ENCODE measurements around the gene TXLNG.

The TXLNG gene

DNA sequence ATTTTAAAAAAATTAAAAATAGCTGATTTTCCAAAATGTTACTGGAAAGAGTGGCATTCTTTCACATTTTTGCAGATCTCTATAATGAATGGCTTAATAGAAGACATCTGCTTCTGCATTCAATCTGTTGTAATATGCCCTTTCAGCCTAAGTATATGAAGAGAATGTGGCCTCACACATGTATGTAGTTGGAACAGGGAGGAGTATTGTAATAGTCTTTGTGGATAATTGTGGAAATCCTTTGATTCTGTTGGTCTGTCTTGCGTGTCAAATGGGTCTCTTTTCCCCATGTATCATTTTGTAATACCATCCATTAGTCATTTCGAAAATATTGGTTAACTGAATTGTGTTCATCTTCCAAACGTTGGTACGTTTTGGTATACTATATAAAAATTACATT lies 11.6 kb downstream of the TXLNG start:
- Histone ChIP-seq H3K9ac (ENCODE audit: low read depth, low read length) (no peak overlapping the region), H3K9me3 (ENCODE audit: control insufficient read depth, insufficient read depth, low read length) (no peaks in the 10 kb centered on the region), H3K36me3 (ENCODE audit: insufficient read depth, low read length) (peaks cover 14% of the 10 kb centered on the region), H3K4me1 (ENCODE audit: insufficient read depth, low read length) (no peaks in the 10 kb centered on the region)

DNA sequence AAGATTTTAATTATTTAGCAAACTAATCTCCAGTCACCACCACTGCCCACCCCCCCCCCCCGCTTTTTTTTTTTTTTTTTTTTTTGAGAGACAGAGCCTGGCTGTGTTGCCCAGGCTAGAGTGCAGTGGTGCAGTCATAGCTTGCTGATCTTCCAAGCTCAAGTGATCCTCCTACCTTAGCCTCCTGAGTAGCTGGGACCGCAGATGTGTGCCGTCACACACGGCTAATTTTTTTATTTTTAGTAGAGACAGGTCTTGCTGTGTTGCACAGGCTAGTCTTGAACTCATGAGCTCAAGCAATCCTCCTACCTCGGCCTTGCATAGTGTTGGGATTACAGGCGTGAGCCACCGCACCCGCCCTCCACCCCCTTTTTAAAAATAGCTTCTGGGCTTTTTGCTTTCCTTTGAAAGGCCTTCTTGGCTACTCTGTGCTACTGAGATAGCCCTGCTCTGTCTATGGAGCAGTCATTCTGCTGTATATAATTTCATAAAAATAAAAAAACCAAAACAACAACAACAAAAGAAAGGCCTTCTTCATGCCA lies 18.7 kb downstream of the TXLNG start:
- Histone ChIP-seq H3K9me3 (ENCODE audit: control insufficient read depth, insufficient read depth, low read length) (no peaks in the 10 kb centered on the region), H3K9ac (ENCODE audit: low read depth, low read length) (no peak overlapping the region), H3K36me3 (ENCODE audit: insufficient read depth, low read length) (peaks cover 3% of the 10 kb centered on the region; the same call in 1 of the 2 replicates), H3K4me1 (ENCODE audit: insufficient read depth, low read length) (peaks cover 18% of the 10 kb centered on the region)

DNA sequence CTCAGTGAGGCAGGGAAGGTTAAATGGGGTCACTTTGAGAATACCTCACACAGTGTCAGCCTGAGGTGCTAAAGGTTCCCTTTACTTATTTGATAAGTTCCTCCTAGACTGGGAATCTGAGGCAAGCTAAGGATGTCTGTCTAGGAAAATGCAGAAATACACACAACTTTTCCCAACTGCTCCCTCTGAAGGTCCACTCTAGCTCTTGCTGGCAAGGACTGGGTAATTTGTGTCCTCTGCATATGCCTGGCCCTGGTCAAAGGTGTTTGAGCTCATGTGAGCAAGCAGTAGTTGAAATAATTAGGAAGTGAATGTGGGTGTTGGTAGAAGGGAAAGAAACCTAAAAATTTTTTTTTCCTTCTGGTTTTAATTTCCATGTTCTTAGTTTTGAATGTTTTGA lies 21.3 kb downstream of the TXLNG start:
- Histone ChIP-seq H3K9ac (ENCODE audit: low read depth, low read length) (no peak overlapping the region), H3K36me3 (ENCODE audit: insufficient read depth, low read length) (peaks cover 3% of the 10 kb centered on the region; the same call in 1 of the 2 replicates), H3K9me3 (ENCODE audit: control insufficient read depth, insufficient read depth, low read length) (no peaks in the 10 kb centered on the region), H3K4me1 (ENCODE audit: insufficient read depth, low read length) (peaks cover 18% of the 10 kb centered on the region)

DNA sequence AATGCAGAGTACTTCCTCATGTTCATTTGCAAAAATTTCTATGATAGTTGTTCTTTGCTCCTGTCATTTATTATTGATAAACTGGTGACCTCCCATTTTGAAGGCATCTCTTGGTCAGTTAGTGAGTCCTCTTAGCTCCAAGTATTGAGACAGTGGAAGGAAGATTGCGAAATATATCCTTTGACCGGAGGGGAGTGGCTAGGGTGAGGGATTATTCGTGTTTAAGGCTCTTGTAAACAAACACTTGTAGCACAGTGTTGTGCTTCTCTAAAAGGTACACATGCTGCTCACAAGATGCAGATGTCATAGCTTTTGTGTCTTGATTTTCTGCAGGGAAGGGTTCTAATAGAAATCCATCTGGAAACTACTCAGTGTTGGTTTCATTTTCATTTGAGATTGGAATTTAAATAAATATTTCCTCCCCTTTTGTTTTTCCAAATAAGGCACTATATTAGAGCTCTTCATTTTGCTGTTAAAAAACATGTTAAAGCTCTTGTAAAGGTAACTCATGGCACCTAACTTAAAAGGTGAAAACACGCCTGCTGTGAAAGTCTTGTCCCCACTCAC lies 21.8 kb downstream of the TXLNG start:
- Histone ChIP-seq H3K4me1 (ENCODE audit: insufficient read depth, low read length) (peaks cover 18% of the 10 kb centered on the region), H3K36me3 (ENCODE audit: insufficient read depth, low read length) (peaks cover 3% of the 10 kb centered on the region; the same call in 1 of the 2 replicates)

DNA sequence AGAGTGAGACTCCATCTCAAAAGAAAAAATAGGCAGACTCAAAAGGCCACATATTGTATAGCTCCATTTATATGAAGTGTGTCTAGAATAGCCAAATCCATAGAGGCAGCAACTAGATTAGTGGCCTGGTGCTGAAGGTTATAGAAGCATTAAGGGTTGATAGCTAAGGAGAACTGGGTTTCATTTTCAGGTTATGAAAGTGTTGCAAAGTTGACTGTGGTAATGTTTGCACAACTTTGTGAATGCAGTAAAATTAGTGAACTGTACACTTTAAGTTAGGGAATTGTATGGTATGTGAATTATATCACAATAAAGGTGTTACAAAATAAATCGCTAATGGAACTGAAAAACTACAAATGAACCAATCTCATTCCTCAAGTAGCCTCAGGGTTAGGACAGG lies 28.3 kb downstream of the TXLNG start:
- no peak overlapping the region for H3K9ac ChIP-seq (ENCODE audit: low read depth, low read length)
- H3K4me1 ChIP-seq (ENCODE audit: insufficient read depth, low read length): no peaks in the 10 kb centered on the region
- H3K9me3 ChIP-seq (ENCODE audit: control insufficient read depth, insufficient read depth, low read length): no peaks in the 10 kb centered on the region
- peaks cover 9% of the 10 kb centered on the region for H3K36me3 ChIP-seq (ENCODE audit: insufficient read depth, low read length)

More for the DNA sequence above, 21.8 kb downstream of the TXLNG start:
- Histone ChIP-seq H3K9me3 (ENCODE audit: control insufficient read depth, insufficient read depth, low read length) (no peaks in the 10 kb centered on the region), H3K9ac (ENCODE audit: low read depth, low read length) (no peak overlapping the region)

DNA sequence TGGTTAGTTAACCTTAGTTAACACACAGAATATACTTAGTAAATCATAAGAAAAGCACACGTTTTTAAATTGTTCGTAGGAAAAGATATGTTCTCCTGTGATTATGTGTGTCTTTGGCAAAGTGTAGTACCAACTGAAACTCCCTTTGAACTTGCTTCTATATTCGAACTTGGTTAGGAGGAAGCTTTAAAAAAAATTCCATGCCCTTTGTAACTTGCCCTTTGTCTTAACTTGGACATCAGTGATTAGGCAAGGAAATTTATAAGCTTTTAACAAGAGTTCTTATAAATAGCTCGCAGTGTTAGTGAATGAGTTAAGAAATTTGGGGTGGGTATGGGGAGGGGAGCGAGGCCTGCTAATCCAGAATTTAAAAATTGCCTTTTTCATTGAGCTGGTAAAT lies 33.4 kb downstream of the TXLNG start:
- Histone ChIP-seq H3K9ac (ENCODE audit: low read depth, low read length) (no peak overlapping the region), H3K9me3 (ENCODE audit: control insufficient read depth, insufficient read depth, low read length) (no peaks in the 10 kb centered on the region), H3K4me1 (ENCODE audit: insufficient read depth, low read length) (no peaks in the 10 kb centered on the region), H3K36me3 (ENCODE audit: insufficient read depth, low read length) (peaks cover 9% of the 10 kb centered on the region)

DNA sequence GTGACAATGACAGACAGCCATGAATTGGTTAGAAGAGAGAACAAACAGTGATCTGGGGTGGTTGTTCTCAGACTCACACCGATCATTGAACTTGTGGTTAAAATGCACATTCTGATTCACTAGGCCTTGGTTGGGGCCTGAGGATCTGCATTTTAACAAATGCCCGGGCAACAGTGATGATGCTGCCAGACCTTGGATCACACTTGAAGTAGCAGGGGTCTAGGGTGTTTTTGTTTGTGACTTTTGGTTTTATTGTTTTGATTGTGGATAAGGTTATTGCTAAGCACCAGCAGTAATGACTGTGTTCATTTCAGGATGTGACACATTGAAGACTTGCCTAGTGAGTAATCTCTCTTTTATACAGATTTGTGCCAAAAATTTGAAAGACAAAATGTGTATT lies 36.5 kb downstream of the TXLNG start:
- peaks cover 9% of the 10 kb centered on the region for H3K36me3 ChIP-seq (ENCODE audit: insufficient read depth, low read length)

DNA sequence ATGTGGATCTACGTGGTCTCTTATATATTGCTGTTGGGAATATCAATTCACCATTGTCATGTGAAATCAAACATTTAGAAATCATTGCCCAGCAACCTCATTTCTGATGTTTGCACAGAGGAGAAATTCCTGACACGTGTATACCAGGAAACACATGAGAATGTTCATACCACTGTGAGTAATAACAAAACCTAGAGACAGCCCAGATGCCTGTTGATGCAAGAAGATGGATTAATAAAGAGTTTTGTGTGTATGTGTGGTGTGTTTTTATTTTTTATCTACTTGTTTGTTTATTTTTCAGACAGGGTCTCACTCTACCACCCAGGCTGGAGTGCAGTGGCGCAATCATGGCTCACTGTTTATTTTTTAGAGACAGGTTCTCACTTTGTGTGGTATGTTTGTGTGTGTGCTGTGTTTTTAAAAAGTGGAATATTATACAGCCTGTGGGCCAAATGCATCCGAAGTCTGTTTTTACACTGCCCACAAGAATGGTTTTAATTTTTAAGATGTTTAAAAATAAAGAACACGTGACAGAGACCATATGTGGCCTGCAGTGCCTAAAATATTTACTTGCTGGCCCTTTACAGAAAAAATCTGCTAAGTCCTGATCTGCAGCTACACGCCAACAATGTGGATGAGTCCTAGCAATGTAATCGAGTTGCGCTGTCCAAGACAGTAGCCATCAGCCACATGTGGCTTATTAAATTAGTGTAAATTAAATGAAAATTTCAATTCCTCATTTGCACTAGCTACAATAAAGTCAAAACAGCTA lies 39.2 kb downstream of the TXLNG start:
- H3K9me3 ChIP-seq (ENCODE audit: control insufficient read depth, insufficient read depth, low read length): no peaks in the 10 kb centered on the region
- peaks cover 12% of the 10 kb centered on the region for H3K36me3 ChIP-seq (ENCODE audit: insufficient read depth, low read length)
- H3K4me1 ChIP-seq (ENCODE audit: insufficient read depth, low read length): peaks cover 12% of the 10 kb centered on the region
- no peak overlapping the region for H3K9ac ChIP-seq (ENCODE audit: low read depth, low read length)

More for the DNA sequence above, 36.5 kb downstream of the TXLNG start:
- Histone ChIP-seq H3K9me3 (ENCODE audit: control insufficient read depth, insufficient read depth, low read length) (no peaks in the 10 kb centered on the region), H3K9ac (ENCODE audit: low read depth, low read length) (no peak overlapping the region), H3K4me1 (ENCODE audit: insufficient read depth, low read length) (0 out of 2 replicates have a peak, but pooled peaks cover under 1% of the 10 kb centered on the region)

DNA sequence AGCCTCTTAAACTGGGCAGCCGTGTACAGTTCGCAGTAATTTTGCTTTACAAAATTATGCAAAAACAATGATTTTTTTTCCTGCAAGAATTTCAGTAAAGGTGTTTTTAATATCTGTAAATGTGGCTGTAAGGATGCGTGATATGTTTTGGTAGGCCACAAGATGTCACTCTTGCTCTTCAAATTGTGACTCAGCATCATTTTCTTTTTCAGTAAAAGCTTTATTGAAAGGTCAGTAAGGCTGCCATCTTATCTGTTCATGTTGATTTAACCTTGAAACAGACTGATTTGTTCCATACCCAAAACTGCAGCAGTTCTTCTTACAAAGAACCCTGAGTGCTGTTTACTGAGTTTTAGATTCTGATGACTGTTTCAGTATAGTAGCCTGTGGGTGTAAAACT lies 39.9 kb downstream of the TXLNG start:
- H3K4me1 ChIP-seq (ENCODE audit: insufficient read depth, low read length): peaks cover 12% of the 10 kb centered on the region

DNA sequence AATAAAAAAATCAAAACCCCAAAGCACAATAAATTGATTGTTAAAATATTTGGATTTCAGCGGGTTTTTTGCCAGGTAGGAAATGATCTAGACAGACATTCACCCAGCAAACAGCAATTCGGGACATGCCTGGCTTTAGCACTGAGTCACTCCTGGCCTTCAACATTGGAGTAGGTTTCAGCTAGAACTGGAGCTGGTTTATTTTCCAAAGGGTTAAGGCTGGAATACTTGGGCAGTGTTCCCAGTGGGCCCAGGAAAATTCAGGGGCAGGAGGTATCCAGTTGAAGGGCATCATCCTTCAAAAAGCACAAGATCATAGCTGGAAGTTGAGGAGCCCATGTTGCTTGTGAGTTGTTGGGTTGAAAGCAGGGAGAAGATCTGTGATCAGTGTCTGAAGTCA lies 41.0 kb downstream of the TXLNG start:
- Histone ChIP-seq H3K4me1 (ENCODE audit: insufficient read depth, low read length) (peaks cover 12% of the 10 kb centered on the region), H3K36me3 (ENCODE audit: insufficient read depth, low read length) (peaks cover 12% of the 10 kb centered on the region), H3K9me3 (ENCODE audit: control insufficient read depth, insufficient read depth, low read length) (no peaks in the 10 kb centered on the region), H3K9ac (ENCODE audit: low read depth, low read length) (no peak overlapping the region)

More for the DNA sequence above, 39.9 kb downstream of the TXLNG start:
- H3K9ac ChIP-seq (ENCODE audit: low read depth, low read length): no peak overlapping the region
- no peaks in the 10 kb centered on the region for H3K9me3 ChIP-seq (ENCODE audit: control insufficient read depth, insufficient read depth, low read length)
- H3K36me3 ChIP-seq (ENCODE audit: insufficient read depth, low read length): peaks cover 12% of the 10 kb centered on the region

DNA sequence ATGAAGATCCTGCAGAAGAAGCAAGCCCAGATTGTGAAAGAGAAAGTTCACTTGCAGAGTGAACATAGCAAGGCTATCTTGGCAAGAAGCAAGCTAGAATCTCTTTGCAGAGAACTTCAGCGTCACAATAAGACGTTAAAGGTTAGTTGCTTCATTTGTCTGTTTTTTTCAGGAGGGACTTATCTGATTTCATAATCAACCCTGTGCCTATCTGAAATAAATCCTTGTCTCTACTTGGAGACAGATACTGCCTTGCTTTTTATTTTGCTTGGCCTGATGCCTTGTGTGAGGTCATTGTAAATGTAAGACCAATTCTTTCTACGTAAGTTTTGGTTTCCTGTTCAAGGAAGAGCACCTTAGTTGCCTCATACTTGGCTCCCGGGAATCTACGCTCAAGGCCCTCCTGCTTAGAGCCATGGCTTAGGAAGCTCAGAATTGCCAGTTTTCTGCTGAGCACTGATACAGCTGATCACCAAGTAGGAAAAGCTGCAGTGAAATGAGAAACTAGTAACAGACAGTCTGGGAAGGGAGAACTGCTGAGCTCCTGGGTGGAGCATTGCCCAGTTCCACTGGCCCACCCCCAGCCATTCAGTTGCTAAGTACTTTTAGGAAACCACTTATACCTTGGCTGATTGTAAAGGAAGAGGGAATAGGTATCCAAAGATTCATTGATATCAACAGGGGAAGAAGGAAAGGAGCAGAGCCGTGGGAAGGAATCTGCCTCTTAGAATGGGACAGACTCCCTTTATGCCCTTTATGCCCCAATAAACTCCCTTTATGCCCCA lies 42.0 kb downstream of the TXLNG start:
- Histone ChIP-seq H3K4me1 (ENCODE audit: insufficient read depth, low read length) (peaks cover 12% of the 10 kb centered on the region), H3K36me3 (ENCODE audit: insufficient read depth, low read length) (peaks cover 12% of the 10 kb centered on the region), H3K9ac (ENCODE audit: low read depth, low read length) (no peak overlapping the region), H3K9me3 (ENCODE audit: control insufficient read depth, insufficient read depth, low read length) (no peaks in the 10 kb centered on the region)

DNA sequence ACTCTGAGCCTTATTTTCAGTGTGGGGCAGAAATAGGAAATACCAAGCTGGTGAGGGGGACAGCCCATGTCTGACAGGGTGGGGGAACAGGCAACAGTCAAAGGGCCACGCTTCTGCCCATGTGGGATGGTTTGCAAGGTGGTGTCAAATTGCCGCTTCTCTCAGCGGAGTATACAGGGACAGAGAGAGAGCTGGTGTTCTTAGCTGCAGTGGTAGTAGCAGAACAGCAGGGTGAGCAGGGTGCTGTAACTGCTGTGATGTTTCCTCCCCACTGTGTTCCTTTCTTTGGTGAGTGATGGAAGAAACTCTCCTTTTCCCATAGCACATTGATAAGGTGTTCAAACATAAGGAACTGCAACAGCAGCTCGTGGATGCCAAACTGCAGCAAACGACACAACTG lies 46.0 kb downstream of the TXLNG start:
- Histone ChIP-seq H3K9me3 (ENCODE audit: control insufficient read depth, insufficient read depth, low read length) (no peaks in the 10 kb centered on the region), H3K36me3 (ENCODE audit: insufficient read depth, low read length) (peaks cover 20% of the 10 kb centered on the region), H3K4me1 (ENCODE audit: insufficient read depth, low read length) (peaks cover 12% of the 10 kb centered on the region), H3K9ac (ENCODE audit: low read depth, low read length) (no peak overlapping the region)

DNA sequence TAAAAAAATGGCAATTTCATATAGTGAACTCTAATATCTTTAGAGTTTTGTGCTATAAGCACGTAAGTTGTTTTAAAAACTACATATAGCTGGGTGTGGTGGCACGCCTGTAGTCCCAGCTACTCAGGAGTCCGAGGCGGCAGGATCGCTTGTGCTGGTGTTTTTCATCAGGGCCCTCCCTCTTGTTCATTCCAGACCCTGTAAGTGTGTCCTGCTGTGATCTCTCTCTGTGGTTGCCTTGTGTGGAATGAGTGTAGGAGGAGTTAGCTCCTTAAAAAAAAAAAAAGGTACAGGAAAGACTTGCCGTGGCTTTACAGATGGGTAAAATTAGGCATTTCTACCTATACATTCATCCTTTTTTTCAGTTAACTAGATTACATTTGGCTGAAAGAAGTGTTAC lies 48.5 kb downstream of the TXLNG start:
- H3K36me3 ChIP-seq (ENCODE audit: insufficient read depth, low read length): peaks cover 23% of the 10 kb centered on the region
- H3K9me3 ChIP-seq (ENCODE audit: control insufficient read depth, insufficient read depth, low read length): no peaks in the 10 kb centered on the region
- no peak overlapping the region for H3K9ac ChIP-seq (ENCODE audit: low read depth, low read length)

DNA sequence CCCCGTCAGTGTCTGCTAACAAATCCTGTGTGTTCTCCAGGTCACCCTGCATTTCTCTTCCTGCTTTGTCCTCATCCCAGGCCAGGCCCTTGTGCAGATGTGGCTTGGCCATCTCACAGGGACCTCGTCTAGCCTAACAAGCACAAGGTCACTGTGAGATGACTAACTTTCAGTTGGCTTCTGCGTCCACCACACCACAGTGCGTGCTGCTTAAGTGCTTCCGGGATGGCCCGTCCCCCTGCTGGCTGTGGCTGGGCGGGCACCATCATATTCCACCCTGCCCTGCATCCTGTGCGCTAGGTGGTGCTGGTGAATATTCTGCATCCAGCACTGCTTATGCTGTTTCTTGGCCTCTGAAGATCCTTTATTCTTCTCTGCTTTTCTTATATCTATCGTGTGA lies 50.1 kb downstream of the TXLNG start:
- no peak overlapping the region for H3K9ac ChIP-seq (ENCODE audit: low read depth, low read length)
- peaks cover 21% of the 10 kb centered on the region for H3K4me1 ChIP-seq (ENCODE audit: insufficient read depth, low read length)
- H3K36me3 ChIP-seq (ENCODE audit: insufficient read depth, low read length): peaks cover 19% of the 10 kb centered on the region
- H3K9me3 ChIP-seq (ENCODE audit: control insufficient read depth, insufficient read depth, low read length): no peaks in the 10 kb centered on the region

More for the DNA sequence above, 48.5 kb downstream of the TXLNG start:
- peaks cover 16% of the 10 kb centered on the region for H3K4me1 ChIP-seq (ENCODE audit: insufficient read depth, low read length)
